ENCODE measurements around the gene EDARADD.

GRCh38 chr1:236465231-236465958 is 71.3 kb downstream of the EDARADD start:
- TF ChIP-seq, protein P1, sequence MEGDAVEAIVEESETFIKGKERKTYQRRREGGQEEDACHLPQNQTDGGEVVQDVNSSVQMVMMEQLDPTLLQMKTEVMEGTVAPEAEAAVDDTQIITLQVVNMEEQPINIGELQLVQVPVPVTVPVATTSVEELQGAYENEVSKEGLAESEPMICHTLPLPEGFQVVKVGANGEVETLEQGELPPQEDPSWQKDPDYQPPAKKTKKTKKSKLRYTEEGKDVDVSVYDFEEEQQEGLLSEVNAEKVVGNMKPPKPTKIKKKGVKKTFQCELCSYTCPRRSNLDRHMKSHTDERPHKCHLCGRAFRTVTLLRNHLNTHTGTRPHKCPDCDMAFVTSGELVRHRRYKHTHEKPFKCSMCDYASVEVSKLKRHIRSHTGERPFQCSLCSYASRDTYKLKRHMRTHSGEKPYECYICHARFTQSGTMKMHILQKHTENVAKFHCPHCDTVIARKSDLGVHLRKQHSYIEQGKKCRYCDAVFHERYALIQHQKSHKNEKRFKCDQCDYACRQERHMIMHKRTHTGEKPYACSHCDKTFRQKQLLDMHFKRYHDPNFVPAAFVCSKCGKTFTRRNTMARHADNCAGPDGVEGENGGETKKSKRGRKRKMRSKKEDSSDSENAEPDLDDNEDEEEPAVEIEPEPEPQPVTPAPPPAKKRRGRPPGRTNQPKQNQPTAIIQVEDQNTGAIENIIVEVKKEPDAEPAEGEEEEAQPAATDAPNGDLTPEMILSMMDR (IDR thresholded peaks at IDR 0.05) = no peak
- TF ChIP-seq POLR2A (IDR thresholded peaks at IDR 0.05) = no peak
- TF ChIP-seq EP300 (IDR thresholded peaks at IDR 0.05) = no peak
